Tibial nerve (tissue), 3 donors: ENCODE measurements around the gene FAM50B.

Experiments used
- POLR2A ChIP-seq, 2 donors: fragments of 450-650 bp; IDR thresholded peaks; one replicate each; pipeline ENCODE4 v1.6.1; 2017; ENCODE audit warnings: antibody characterized with exemption in 2 of 2, mild to moderate bottlenecking in 2 of 2, moderate library complexity in 2 of 2
- TF ChIP-seq, protein P1 (sequence below), 5 experiments: fragments of 200-600 bp in 3 of 5; fragments of 450-650 bp in 2 of 5; sonication (generic) in 3 of 5; IDR thresholded peaks; one replicate each; pipeline ENCODE4 v1.5.1; 2016 to 2019; ENCODE audit warnings: antibody characterized with exemption in 5 of 5, mild to moderate bottlenecking in 3 of 5, moderate library complexity in 2 of 5

DNA sequence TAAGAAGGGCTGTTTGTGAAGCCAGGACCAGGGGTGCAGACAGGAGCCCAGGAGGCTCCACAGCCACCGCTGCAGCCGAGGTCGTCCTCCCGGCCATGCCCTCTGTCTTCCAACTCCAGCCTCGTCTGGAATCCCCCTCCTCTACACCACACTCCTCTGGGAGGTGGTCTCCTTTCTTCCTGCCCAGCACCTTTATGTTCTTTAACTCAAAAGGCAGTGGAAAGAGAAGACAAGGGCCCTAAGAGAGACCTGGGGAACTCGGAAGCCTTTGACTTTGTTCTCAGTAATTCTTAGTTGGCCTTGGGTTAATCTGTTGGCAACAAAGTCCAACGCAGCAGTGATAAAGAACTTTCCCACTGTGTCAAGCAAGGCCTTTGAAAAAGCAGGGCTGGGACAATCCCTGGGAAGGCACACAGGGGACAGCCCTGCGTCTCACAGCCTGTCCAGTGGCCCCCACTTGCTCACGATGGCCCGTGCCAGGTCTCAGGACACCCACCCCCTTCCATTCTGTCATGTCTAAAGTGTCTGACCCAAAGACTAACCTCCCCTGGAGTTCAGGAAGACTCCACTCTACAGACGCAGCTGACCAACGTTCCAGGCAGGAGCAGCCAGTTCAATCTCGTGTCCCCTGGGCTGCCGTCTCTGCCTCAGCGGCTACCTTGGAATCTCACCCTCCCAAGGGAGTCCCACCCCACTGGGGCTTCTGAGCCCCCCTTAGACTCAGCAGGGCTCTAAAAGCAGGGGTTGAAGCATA, 42.8 kb upstream of the FAM50B start:
- TF ChIP-seq, protein P1, sequence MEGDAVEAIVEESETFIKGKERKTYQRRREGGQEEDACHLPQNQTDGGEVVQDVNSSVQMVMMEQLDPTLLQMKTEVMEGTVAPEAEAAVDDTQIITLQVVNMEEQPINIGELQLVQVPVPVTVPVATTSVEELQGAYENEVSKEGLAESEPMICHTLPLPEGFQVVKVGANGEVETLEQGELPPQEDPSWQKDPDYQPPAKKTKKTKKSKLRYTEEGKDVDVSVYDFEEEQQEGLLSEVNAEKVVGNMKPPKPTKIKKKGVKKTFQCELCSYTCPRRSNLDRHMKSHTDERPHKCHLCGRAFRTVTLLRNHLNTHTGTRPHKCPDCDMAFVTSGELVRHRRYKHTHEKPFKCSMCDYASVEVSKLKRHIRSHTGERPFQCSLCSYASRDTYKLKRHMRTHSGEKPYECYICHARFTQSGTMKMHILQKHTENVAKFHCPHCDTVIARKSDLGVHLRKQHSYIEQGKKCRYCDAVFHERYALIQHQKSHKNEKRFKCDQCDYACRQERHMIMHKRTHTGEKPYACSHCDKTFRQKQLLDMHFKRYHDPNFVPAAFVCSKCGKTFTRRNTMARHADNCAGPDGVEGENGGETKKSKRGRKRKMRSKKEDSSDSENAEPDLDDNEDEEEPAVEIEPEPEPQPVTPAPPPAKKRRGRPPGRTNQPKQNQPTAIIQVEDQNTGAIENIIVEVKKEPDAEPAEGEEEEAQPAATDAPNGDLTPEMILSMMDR (IDR thresholded peaks at IDR 0.05), result no peak
- no peak for TF ChIP-seq POLR2A (IDR thresholded peaks at IDR 0.05)
